HG02763 (cell line): ENCODE measurements around the gene GLP2R.

Experiments used
- ATAC-seq: cut with Tn5 transposase; IDR thresholded peaks from one replicate; pipeline ENCODE4 v1.9.1; 2021; ENCODE audit warnings: mild to moderate bottlenecking, moderate library complexity; ENCODE audit not compliant: unreplicated experiment

Gene GLP2R

DNA sequence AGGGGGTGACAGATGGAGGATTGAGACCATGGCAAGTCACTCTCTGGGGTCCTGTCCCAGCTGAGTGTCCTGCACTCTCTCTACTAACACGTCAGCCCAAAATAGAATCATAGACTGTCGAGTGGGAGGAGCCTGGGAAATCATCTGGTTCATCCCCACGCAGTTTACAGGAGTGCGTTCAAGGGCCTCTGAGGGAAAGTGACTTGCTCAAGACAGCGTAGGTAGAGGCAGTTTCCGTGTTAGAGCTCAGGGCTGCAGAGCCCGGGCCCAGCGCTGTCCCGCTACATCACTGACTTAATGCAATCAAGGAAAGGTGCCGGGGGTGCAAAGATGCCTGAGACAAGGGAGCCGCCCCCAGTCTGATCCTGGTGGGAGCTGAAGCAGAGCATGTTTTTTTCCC is 14.2 kb upstream of the GLP2R start:
- ATAC-seq, result no peak

DNA sequence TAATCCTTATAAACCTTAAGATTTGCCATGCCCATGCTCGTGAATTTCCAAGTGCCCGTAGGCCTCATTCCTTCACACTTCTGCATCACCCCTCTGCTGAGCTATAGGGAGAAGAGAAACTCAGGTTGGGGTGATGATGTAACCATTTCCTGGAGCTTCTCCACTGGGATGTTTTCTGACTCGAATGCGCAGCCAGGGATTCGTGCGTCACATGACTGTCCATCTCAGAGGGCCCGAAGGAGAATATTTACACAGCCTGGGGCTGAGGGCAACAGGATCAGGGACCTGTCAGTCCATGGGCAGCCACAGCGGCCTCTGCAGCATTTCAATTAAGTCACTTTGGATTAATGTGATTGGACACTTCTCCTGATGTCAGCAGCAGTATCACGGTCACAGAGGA is 12.6 kb upstream of the GLP2R start:
- ATAC-seq, result no peak

DNA sequence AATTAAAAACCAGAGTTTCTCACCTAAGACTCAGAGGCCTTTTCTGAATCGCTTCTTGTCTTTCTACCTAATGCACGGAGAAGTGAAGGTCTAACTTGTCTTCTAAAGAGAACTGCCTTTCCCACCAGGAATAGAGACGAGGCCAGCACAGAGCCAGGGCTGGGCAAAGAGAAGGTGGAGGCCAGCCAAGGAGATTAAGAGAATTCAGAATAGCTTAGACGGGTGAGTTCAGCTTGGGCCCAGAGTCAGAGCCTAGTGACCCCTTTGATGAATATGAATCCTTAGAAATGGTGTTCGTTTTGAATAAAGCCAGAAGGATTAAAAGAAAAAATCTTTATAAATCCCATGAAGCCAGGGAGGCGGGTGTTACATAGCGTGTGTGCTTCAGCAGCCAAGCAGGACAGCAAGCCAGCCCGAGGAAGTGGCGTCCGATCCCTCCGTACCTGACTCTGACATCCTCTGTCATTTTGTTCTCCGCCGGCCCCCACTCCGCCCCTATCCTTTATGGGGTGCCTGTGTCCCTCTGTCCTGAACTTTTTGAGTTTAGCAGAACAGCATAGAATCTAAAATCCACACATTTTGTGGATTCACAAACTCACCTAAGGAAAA is 11.3 kb upstream of the GLP2R start:
- ATAC-seq, result no peak

DNA sequence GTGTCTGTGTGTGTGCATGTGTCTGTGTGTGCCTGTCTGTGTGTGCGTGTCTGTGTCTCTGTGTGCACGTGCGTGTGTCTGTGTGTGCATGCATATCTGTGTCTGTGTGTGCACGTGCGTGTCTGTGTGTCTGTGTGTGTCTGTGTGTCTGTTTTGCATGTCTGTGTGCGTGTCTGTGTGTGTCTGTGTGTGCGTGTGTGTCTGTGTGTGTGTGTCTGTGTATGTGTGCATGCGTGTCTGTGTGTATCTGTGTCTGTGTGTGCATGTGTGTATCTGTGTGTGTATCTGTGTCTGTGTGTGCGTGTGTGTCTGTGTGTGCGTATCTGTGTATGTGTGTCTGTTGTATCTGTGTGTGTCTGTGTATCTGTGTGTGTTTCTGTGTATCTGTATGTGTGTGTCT is 9.3 kb upstream of the GLP2R start:
- ATAC-seq, result no peak

DNA sequence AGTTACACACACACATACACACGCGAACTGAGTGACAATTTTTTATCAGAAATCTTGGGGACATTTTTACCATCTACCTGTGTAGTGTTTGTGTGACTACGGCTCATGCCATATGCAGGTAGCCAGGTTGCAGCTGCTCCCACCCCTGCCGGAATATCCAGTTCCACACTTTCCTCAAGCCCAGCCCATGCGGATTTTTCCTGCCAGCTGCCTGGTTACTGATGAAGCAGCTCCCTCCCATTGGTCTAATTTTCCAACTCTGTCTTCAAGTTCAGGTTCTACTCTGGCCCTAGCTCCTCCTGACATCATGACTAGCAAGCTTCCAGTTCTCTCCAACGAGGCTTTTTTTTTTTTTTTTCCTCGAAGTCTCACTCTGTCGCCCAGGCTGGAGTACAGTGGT is 8.6 kb upstream of the GLP2R start:
- no peak for ATAC-seq

DNA sequence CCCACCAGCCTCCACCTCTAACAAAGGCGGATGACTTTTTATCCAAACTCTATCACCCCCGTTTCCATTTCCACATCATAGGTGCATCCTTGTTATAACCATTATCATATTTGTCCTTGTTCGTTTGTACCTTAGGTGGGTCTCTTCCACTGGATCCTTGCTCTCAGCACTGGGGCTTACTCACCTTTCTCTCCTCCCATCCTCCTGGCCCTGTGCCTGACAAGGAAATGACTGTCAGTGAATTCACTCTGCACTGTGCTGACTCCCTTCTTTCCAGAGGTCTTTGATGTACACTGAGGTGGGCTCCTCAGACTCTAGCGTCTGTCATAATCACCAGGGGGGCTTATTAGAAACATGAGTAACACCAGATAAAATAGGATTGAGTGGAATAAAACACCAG is 7.0 kb upstream of the GLP2R start:
- no peak for ATAC-seq

DNA sequence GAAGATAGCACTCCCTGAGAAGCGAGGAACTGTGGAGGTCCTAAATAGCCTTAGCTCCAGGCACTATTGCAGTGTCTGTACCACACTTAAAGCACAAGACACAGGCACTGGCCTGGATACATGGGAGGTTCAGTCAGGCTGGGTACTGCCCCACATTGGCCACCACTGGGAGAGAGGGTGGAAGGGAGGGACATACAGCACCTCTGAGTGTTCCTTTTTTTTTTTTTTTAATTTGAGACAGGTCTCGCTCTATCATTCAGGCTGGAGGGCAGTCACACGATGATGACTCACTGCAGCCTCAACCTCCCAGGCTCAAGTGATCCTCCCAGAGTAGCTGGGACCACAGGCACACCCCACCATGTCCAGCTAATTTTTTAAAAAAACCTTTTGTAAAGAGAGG is 5.3 kb upstream of the GLP2R start:
- no peak for ATAC-seq

DNA sequence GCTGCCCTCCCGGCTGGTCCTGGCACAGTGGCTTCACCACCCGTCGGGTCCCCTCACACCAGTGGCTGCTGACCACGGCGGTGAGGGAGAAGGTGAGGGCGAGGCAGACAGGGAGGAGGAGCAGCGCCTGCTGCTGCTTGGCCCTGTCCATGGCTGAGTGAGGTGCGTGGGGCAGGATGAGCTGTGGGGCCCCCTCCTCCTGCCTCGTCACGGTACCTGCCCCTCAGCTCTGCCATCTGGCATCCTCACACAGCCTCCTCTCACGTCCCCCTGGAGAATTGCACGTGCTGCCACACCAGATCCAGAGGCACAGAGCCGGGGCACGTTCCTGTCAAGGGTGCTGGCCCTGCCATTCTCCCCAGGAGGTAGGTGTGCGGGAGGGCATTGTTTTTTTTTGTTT is 3.8 kb upstream of the GLP2R start, which contains the start of gene GSG1L2:
GSG1L2 (minus strand) TSS at position 159 of the 400 bp plus-strand sequence; CDS start at position 151, 8 bp downstream.
- ATAC-seq, result no peak

DNA sequence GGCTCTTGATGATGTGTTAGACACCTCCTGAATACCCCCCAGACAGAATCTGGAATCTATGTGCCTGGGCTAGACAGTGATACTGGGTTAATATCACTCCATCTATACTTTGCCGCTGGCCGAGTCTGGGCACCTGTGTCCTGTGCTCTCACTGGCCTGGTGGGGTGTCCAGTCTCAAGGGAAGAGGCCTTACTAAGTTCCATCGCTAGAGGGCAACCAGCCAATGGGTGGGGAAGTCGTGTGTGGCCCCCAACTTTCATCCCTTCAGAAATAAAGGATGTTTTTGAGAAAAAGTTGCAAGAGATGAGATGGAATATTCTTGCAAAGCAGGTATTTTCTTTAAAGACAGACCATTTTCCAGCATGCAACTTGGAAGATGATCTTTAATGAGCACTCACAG is 1.6 kb upstream of the GLP2R start:
- ATAC-seq, result no peak

DNA sequence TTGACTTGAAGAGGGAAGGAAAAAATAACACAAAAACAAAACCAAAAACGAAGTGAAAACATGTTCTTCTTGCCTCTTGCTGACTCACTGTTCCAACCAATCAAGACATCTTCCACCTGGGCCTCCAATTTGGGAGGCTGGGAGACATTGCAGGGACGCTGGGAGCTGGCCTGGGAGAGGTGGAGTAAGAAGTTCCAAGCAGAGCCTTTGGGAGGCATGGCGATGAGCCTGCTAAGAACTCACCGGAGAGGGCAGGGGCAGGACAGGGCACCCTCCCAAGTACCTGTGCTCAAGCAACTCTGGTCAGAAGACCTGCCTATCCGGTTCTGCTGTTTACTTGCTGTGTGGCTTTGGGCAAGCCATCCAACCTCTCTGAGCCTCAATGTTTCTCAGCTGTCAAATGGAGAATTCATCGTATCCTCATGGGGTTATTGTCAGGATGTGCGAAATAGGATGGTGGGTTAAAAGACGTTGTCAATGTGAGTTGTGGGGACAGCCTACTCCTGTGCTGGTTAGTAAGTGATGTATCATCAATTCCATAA is 856 bp upstream of the GLP2R start:
- no peak for ATAC-seq

DNA sequence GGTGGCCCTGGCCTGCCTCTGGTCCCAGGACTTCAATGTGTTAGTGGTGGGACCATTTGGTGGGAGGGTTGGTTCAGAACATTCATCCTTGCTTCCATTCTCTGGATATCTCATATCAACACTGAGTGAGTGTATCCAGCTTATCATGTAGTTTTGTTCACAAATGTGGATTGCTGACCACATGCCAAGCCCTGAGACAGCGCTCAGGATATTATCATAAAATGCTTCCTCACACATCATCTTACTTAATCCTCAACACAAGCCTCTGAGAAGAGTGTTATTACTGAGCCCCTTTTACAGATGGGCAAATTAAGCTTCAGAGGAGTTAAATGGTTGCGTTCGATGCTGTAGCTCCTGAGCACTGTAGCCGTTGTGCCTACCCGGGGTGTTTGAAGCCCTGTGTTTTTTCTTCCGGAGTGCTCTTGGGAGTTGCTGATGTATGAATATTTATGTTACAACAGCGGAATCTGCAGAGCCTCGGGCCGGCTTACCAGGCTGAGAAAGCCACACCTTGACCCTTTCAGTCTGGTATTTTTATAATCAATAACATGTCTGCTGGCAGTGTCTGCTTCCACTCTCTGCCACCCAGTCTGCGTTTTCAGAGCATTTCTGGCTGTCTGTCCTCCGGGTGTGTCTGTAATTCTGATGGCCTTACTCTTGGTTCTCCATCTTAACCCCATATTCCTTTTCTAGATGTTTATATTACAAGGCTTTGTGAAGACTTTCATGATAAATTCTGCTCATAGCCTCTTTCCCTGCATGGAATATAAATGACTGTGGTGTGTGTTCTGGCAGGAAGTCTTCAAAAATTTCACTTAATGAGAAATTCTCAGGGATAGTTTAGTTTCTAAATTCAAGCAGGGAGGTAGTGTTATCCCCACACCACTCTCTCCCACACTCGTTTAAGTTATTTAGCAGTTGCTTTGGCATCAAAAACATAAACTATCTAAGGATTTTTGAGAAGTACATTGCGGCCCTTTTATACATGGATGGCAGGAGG is 2.9 kb downstream of the GLP2R start:
- no peak for ATAC-seq

DNA sequence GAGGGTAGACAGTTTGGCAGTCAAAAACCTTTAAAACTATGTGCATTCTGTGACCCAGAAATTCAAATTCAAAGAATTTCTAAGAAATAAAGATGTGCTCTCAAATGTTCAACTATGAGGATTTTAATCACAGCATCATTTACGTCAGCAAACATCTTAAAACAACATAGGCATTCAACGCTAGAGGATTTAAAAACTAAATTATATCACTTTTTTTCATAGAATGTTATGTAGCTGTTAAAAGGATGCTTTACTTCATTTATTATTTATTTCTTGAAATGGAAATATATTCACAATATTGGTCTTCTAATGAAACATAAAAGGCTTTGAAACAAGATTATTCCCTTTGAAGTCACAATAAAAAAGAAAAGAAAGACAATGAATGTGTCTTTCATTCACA is 3.6 kb downstream of the GLP2R start:
- ATAC-seq, result no peak

DNA sequence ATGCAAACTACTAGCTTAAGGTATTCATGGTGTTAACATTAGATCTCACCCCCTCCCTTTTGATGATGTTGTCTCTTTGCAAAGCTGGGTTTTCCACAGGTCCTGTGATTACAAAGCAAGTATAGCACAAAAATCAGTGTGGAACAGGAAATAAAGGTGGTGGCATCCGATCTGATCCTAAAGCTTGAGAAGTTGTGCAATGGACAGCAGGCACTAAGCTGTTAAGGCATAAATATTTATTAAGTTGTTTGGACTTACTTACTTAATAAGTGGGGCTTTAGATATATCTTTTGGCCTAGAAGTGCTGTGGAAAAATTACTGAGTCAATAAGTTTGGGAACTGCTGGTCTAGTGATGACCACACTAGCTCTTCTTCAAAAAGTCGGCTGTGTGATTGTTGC is 5.0 kb downstream of the GLP2R start:
- ATAC-seq, result no peak

DNA sequence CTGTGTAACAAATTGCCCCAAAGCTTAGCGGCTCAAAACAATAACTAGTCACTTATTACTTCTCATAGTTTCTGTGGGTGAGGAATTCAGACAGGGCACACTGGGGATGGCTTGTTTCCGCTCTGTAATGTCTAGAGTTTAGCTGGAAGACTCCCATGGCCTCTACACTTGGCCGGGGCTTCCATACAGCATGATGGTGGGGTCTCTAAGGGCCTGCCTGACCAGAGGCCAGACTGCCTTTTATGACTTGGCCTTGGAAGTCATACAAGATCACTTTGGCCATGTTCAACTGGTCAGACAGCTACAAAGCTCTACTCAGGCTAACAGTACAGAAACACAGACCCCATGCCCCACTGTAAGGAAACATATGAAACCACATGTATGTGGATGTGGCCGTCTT is 8.2 kb downstream of the GLP2R start:
- no peak for ATAC-seq

DNA sequence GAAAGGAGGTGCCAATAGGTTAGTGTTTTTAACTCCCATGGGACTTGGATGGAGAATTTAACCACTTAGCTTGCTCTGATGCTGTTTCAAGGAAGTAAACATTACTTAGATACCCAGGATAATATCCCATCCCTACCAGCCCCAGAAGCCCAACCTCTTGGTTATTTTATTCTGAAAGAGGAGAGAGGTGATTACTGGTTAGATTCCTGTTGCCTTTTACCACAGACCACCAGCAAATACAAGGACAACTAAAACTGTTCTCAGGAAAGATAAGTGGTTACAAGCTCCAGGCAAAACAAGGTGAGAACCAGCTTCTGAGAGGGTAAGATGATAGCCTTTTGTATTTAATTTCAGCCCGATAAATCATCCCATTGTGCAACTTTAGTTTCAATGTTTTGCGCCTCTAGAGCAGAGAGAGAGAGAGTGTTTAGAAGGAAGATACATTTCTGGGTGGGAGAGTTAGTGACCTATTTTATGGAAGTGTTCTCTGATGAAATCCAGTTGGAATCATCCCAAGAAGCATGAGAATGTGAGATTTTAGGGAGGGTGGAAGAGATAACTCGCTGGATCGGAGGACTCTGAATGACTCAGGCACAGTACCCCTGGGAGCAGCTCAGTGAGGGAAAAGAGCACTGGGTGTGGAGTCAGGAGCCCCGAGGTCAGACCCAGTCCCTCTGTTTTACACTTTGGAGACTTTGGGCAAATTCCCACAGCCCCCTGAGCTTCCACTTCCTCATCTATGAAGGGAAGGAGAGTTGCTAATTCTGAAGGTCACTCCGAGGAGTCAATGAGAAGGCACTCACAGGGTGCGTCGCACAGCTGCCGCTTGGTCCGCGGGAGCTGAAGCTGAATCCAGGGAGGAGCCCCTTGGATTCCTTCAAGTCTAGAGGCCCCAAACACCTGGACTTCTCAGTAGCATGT is 12.1 kb downstream of the GLP2R start:
- no peak for ATAC-seq

DNA sequence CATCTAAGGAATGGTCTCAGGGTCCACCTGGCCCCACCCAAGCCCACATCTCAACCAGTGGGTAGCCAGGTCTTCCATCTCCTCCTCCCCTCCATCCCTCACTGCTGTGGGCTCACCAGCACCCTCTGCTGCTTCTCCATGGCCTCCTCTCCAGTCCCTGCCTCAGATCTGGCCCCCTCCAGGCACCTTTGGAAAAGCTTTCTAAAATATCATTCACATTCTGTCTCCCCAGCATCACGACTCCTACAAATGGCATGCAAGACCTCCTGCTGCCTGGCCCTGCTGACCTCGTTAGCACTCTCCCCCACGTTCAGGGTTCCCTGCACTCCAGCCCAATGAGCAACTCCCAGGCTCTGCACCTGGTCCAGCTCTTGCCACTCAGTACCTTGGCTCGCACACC is 13.7 kb downstream of the GLP2R start:
- ATAC-seq, result no peak

DNA sequence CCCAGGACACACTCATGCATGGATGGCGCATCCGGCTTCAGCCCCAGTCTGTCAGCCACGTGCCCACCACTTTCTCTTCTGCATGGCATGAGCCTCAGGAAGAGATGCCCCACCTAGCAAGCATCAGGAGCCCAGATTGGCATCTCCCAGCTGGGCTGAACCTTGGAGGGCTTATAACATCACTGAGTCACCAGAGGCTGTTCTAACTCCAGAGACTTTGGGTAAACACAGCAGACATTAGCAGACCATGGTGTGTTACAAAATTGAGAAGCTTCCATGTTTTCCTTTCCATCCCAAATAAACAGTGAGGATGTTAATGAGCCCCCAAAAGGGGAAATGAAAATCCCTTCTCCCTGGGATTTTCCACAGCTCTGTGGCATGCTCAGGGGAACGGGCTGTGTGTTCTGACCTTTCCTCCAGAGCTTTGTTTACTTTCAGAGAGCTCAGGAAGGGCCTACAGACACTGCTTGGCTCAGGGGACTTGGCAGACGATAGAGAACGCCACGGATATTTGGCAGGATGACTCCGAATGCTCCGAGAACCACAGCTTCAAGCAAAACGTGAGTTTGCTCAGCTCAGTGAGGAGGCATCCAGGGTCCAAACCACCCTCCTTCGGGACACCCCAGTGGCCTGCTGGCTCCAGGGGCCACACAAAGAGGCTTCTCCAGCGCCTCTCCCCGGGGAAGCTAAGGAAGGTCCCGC is 16.5 kb downstream of the GLP2R start:
- no peak for ATAC-seq

DNA sequence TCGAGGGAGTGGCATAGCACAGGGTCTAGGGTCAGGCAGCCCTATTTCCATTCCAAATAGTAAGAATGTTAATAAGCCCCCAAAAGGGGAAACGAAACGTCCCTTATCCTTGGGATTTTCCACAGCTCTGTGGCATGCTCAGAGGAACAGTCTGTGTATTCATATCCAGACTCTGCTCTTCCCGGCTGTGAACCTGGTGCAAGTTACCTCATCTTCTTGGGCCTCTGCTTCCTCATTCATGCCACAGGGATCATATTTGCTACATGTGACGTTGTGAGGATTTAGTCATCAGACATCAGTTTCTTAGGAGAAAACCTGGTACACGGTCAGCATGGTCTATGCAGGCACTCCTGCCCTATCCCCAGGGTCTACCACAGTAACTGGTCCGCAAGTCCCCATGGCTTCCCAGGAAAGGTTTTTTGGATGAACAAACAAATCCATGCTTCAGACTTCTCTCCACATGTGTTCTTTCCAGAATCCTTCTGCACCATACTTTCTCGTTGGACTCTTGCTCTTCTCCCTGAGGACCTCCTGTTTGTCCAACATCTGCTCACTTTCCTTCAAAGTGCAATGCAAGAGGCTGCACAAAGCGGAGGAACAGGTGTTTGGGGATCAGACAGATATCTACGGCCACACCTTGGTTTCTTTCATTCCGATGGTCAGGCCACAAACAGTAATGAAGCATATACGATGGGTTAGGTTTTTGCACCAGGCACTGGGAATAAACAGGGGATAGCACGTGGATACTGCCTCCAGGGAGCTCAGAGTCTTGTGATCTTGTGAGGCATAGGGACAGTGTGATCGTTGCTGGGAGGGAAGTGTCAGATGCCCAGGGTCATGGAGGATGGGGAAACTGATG is 17.7 kb downstream of the GLP2R start:
- no peak for ATAC-seq

DNA sequence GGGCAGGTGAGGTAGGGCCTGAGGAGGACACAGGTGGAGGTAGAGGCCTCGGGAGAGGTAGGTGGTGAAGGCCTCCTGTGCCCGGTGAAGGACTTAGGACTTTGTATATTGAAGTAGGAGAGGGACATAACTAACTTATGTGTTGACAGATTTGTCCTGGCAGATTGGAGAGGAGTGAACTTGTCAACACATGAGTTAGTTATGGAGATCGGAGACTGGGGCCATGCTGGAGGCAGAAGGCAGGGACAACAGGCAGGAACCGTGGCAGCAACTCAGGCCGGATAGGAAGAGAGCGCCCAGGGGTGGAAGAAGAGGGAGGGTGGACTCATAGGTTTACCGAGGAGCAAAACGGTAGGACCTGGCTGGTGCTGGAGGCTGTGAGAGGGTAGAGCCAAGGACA is 18.4 kb downstream of the GLP2R start:
- ATAC-seq, result no peak
